Liver (tissue), 9 donors: ENCODE results near the gene TMTC4. TPM values are rescaled to one million over a fixed set of nuclear protein-coding genes. Genes with fewer than 3 reads are reported as not detected.

Experiments used
- DNase-seq: peaks from one replicate; pipeline ENCODE4 v3.0.0-alpha.2; 2017; ENCODE audit warnings: low spot score
- H3K27ac ChIP-seq, 2 donors: one replicate each; pipeline ENCODE4 v1.7.0; 2013; ENCODE audit warnings: inconsistent platforms in 2 of 2, low read length in 2 of 2, control low read depth in 1 of 2, low read depth in 1 of 2, mild to moderate bottlenecking in 1 of 2
- H3K27me3 ChIP-seq, 4 donors: one replicate each; pipeline versions ENCODE4 v1.6.1 to v1.7.0; 2013; ENCODE audit warnings: low read length in 3 of 4, inconsistent platforms in 1 of 4, mild to moderate bottlenecking in 1 of 4, moderate library complexity in 1 of 4; ENCODE audit not compliant: control insufficient read depth in 4 of 4, insufficient read depth in 4 of 4
- H3K36me3 ChIP-seq, 4 donors: one replicate each; pipeline versions ENCODE4 v1.6.1 to v1.7.0; 2013; ENCODE audit warnings: low read length in 3 of 4, mild to moderate bottlenecking in 3 of 4, low read depth in 1 of 4, moderate library complexity in 1 of 4; ENCODE audit not compliant: control insufficient read depth in 4 of 4, insufficient read depth in 3 of 4
- H3K4me1 ChIP-seq, 4 donors: one replicate each; pipeline versions ENCODE4 v1.6.1 to v1.7.0; 2013; ENCODE audit warnings: low read length in 3 of 4, mild to moderate bottlenecking in 3 of 4, moderate library complexity in 1 of 4; ENCODE audit not compliant: control insufficient read depth in 4 of 4, insufficient read depth in 4 of 4
- H3K4me3 ChIP-seq, 3 donors: one replicate each; pipeline versions ENCODE4 v1.6.1 to v1.7.0; 2013; ENCODE audit warnings: low read length in 3 of 3, control low read depth in 1 of 3, low read depth in 1 of 3, mild to moderate bottlenecking in 1 of 3
- H3K9ac ChIP-seq, 2 donors: one replicate each; pipeline ENCODE4 v1.7.0; 2013; ENCODE audit warnings: low read length in 2 of 2, mild to moderate bottlenecking in 2 of 2, moderate library complexity in 2 of 2, control low read depth in 1 of 2, low read depth in 1 of 2
- H3K9me3 ChIP-seq, 4 donors: one replicate each; pipeline versions ENCODE4 v1.6.1 to v1.7.0; 2013; ENCODE audit warnings: low read length in 3 of 4; ENCODE audit not compliant: control insufficient read depth in 4 of 4
- EGR1 ChIP-seq, 2 donors: IDR thresholded peaks; 2 replicates each; pipeline ENCODE4 v1.6.1; 2016 to 2018; ENCODE audit warnings: antibody characterized with exemption in 2 of 2, low read depth in 2 of 2
- FOXA1 ChIP-seq: IDR thresholded peaks from 2 replicates; pipeline ENCODE4 v1.6.1; 2016; ENCODE audit warnings: antibody characterized with exemption
- FOXA2 ChIP-seq: IDR thresholded peaks from 2 replicates; pipeline ENCODE4 v1.6.1; 2016; ENCODE audit warnings: antibody characterized with exemption
- GABPA ChIP-seq, 2 donors: IDR thresholded peaks in 1 of 2; conservative IDR thresholded peaks in 1 of 2; 2 replicates each; pipeline ENCODE4 v1.6.1; 2016; ENCODE audit warnings: antibody characterized with exemption in 2 of 2, mild to moderate bottlenecking in 1 of 2, moderate library complexity in 1 of 2
- HNF4A ChIP-seq, 2 donors: conservative IDR thresholded peaks; 2 replicates each; pipeline ENCODE4 v1.6.1; 2016; ENCODE audit warnings: antibody characterized with exemption in 2 of 2, mild to moderate bottlenecking in 2 of 2
- JUND ChIP-seq, 2 donors: IDR thresholded peaks; 2 replicates each; pipeline ENCODE4 v1.6.1; 2016; ENCODE audit warnings: antibody characterized with exemption in 2 of 2
- NR2F2 ChIP-seq: IDR thresholded peaks from 2 replicates; pipeline ENCODE4 v1.6.1; 2016; ENCODE audit warnings: antibody characterized with exemption
- RAD21 ChIP-seq, 2 donors: IDR thresholded peaks; 2 replicates each; pipeline ENCODE4 v1.6.1; 2016; ENCODE audit warnings: antibody characterized with exemption in 2 of 2, mild to moderate bottlenecking in 2 of 2
- SP1 ChIP-seq: IDR thresholded peaks from 2 replicates; pipeline ENCODE4 v1.6.1; 2018; ENCODE audit warnings: antibody characterized with exemption, mild to moderate bottlenecking
- TAF1 ChIP-seq: conservative IDR thresholded peaks from 2 replicates; pipeline ENCODE4 v1.6.1; 2016; ENCODE audit warnings: antibody characterized with exemption, mild to moderate bottlenecking
- YY1 ChIP-seq: IDR thresholded peaks from 2 replicates; pipeline ENCODE4 v1.6.1; 2016; ENCODE audit warnings: antibody characterized with exemption, mild to moderate bottlenecking
- WGBS: extraction: QIAGEN DNeasy Blood & Tissue Kit; methylation state at CpG from one replicate; pipeline ENCODE4 v1.1.7; 2013; 5-methylcytosine and 5-hydroxymethylcytosine counted together
- polyA plus RNA-seq, 2 donors: library from polyadenylated mRNA; stranded (reverse) in 1 of 2; unstranded in 1 of 2; fragments of 200-250 nt in 1 of 2; fragments of >200 nt in 1 of 2; fragmentation: Nextera tagmentation in 1 of 2; extraction: Ambion mirVana in 1 of 2; gene quantifications; one replicate each; pipeline versions ENCODE4 v1.2.1 to v1.2.3, GENCODE V29; 2013 to 2015
- total RNA-seq, 2 donors: library from RNA; depleted of rRNA; stranded (reverse); fragments of >200 nt; gene quantifications; one replicate each; pipeline ENCODE4 v1.2.3, GENCODE V29; 2014
- TF ChIP-seq, protein P1 (sequence below): IDR thresholded peaks from 2 replicates; pipeline ENCODE4 v1.6.1; 2016; ENCODE audit warnings: antibody characterized with exemption, mild to moderate bottlenecking
- TF ChIP-seq, protein P2 (sequence below): fragments of 150-350 bp; IDR thresholded peaks from 2 replicates; pipeline ENCODE4 v1.5.1; 2017; ENCODE audit warnings: improper control_type of control experiment, low read depth, low read length; ENCODE audit not compliant: missing input control
- TF ChIP-seq, protein P3 (sequence below): IDR thresholded peaks from 2 replicates; pipeline ENCODE4 v1.6.1; 2016; ENCODE audit warnings: antibody characterized with exemption
- donor health status: healthy.
- donor health status: healthy.
- donor health status: healthy.
- donor health status: healthy.
- donor health status: healthy.

The TMTC4 gene
- total and polyA plus RNA-seq, 4 donors = 7.3 to 26.4 (median 12.3) TPM

DNA sequence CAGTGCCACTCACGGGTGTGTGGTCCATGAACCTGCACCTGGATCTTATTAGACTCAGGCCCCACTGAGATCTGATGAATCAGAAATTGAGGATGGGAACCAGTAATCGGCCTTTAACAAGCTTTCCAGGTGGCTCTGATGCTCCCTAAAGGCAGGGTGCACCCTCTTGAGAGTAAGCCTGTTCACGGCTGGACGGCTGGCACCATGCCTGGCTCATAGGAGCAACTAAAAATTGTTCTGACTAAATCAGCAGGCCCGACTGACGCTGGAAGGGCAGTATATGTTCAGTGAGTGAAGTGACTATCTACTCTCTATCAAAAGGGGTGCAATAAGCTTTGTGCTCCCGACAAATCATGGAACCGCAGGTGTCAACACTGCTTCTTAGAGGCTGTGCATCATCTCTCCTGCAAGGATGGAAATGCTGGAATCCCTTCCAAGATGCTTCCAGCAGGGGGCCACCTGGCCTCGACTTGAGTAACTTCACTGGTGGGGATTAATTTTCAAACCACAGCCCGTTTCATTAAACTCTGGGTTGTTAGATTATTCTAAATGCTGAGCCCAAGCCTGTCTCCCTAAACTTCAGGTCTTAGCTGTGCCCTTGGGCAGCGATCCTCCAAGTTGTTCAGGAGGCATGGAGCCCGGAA is 28.4 kb downstream of the TMTC4 start:
- no peak overlapping the region for H3K9ac ChIP-seq
- no peak for TF ChIP-seq SP1
- no peak for TF ChIP-seq NR2F2
- TF ChIP-seq GABPA (IDR thresholded peaks at IDR 0.05 in 1 of 2, conservative IDR thresholded peaks at IDR 0.05 in 1 of 2) = no peak
- TF ChIP-seq EGR1 (IDR thresholded peaks at IDR 0.05; ENCODE audit: low read depth in 2 of 2) = no peak
- TF ChIP-seq RAD21 (IDR thresholded peaks at IDR 0.05) = peak; percentile 37 to 62
- TF ChIP-seq, protein P1, sequence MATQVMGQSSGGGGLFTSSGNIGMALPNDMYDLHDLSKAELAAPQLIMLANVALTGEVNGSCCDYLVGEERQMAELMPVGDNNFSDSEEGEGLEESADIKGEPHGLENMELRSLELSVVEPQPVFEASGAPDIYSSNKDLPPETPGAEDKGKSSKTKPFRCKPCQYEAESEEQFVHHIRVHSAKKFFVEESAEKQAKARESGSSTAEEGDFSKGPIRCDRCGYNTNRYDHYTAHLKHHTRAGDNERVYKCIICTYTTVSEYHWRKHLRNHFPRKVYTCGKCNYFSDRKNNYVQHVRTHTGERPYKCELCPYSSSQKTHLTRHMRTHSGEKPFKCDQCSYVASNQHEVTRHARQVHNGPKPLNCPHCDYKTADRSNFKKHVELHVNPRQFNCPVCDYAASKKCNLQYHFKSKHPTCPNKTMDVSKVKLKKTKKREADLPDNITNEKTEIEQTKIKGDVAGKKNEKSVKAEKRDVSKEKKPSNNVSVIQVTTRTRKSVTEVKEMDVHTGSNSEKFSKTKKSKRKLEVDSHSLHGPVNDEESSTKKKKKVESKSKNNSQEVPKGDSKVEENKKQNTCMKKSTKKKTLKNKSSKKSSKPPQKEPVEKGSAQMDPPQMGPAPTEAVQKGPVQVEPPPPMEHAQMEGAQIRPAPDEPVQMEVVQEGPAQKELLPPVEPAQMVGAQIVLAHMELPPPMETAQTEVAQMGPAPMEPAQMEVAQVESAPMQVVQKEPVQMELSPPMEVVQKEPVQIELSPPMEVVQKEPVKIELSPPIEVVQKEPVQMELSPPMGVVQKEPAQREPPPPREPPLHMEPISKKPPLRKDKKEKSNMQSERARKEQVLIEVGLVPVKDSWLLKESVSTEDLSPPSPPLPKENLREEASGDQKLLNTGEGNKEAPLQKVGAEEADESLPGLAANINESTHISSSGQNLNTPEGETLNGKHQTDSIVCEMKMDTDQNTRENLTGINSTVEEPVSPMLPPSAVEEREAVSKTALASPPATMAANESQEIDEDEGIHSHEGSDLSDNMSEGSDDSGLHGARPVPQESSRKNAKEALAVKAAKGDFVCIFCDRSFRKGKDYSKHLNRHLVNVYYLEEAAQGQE = no peak
- TF ChIP-seq, protein P2, sequence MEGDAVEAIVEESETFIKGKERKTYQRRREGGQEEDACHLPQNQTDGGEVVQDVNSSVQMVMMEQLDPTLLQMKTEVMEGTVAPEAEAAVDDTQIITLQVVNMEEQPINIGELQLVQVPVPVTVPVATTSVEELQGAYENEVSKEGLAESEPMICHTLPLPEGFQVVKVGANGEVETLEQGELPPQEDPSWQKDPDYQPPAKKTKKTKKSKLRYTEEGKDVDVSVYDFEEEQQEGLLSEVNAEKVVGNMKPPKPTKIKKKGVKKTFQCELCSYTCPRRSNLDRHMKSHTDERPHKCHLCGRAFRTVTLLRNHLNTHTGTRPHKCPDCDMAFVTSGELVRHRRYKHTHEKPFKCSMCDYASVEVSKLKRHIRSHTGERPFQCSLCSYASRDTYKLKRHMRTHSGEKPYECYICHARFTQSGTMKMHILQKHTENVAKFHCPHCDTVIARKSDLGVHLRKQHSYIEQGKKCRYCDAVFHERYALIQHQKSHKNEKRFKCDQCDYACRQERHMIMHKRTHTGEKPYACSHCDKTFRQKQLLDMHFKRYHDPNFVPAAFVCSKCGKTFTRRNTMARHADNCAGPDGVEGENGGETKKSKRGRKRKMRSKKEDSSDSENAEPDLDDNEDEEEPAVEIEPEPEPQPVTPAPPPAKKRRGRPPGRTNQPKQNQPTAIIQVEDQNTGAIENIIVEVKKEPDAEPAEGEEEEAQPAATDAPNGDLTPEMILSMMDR = peak; percentile 30
- peaks cover 0 to 19% (median 3%) of the 10 kb centered on the region in 4 donors for H3K36me3 ChIP-seq
- H3K27ac ChIP-seq = no peak overlapping the region
- no peak for DNase-seq
- 87% methylated on average over 12 of the region's 12 CpGs for WGBS
- no peaks in the 10 kb centered on the region for H3K4me1 ChIP-seq
- H3K9me3 ChIP-seq = no peaks in the 10 kb centered on the region
- no peak overlapping the region for H3K4me3 ChIP-seq
- H3K27me3 ChIP-seq = no peaks in the 10 kb centered on the region

DNA sequence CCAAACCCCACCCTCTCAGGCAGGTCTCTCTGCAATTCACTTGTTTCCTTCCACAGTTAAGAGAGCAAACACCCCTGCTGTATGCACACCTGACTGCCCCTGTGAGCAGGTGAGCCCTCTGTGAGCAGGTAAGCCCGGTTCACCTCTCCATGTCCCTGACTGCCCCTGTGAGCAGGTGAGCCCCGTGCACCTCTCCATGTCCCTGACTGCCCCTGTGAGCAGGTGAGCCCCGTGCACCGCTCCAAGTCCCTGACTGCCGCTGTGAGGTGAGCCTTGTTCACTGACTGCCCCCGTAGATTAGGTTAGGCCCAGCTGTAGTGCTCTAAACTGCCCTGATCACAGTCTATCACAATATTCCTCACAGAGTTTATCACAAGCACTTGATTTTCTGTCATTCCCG is 29.2 kb downstream of the TMTC4 start:
- Histone ChIP-seq H3K9ac (no peak overlapping the region), H3K27me3 (no peaks in the 10 kb centered on the region), H3K9me3 (no peaks in the 10 kb centered on the region), H3K36me3 (peaks cover 0 to 21% (median 3%) of the 10 kb centered on the region in 4 donors), H3K4me3 (no peak overlapping the region), H3K27ac (no peak overlapping the region), H3K4me1 (no peaks in the 10 kb centered on the region)
- 96% methylated on average over 7 of the region's 7 CpGs for WGBS
- TF ChIP-seq YY1 (no peak), FOXA1 (no peak), FOXA2 (no peak), RAD21 (IDR thresholded peaks at IDR 0.05) (no peak), JUND (IDR thresholded peaks at IDR 0.05) (no peak), HNF4A (conservative IDR thresholded peaks at IDR 0.05) (no peak), TAF1 (no peak), GABPA (IDR thresholded peaks at IDR 0.05 in 1 of 2, conservative IDR thresholded peaks at IDR 0.05 in 1 of 2) (no peak)
- TF ChIP-seq, protein P3, sequence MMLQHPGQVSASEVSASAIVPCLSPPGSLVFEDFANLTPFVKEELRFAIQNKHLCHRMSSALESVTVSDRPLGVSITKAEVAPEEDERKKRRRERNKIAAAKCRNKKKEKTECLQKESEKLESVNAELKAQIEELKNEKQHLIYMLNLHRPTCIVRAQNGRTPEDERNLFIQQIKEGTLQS = no peak
- no peak for DNase-seq
